NCI-H69 (cell line): ENCODE data around the gene GTF2A1.

ENCODE experiments used
- DNase-seq: peaks from one replicate; lab custom pipeline; 2025; lab: John Stamatoyannopoulos, UW

GTF2A1 gene

DNA sequence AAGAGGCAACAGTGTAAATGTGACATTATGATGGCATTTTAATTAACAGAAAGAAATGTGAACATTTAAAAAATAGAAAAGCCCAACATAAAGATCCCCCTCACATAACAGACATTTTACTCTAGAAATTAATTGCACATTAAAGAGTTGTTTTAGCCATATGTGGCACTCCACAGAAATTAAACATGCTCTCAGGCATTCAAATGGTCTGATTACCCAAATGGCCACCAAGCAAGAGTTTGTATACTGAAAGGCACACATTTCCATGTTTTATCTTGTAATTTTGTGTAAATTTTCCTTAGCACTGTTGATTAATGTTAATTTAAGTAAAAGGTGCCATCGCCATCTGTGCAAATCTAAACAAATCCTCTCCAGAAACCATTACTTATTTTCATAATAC, 43.5 kb downstream of the GTF2A1 start:
- DNase-seq: no peak

DNA sequence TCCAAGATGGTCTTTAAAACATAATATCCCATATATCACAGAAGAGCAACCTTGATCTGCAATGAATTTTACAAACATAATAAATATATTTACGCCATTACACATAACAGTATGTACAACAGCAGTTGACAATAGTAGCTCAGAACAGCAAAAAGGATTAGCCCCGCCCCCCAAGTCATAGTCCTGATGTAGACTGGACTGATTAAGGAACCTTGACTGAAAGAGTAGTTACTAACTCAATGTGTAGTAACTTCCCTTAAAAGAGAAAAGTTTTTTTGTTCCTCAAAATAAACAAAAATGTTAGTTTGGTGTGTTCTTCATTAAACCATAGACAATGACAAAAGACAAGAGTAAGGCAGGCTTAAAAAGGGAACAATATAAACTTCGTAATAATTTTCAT, 44.5 kb downstream of the GTF2A1 start:
- no peak for DNase-seq

DNA sequence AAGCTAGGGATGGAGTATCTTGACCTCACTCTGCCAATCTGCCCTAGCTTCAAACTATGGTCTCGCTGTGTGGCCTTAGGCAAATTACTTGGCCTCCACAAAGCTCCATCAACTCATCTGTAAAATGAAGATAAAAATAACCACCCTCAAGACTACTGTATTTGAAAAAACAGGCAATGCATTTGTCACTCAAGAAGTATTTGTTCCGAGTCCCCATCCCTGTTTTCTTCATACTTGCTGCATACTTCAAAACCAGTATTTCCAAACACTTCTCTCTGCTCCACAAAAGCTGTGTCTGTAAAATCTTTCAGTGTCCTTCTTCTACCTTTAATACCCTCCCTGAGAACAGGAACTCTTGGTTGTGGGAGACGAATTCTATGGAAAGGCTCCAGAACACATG, 47.9 kb downstream of the GTF2A1 start:
- DNase-seq: no peak

DNA sequence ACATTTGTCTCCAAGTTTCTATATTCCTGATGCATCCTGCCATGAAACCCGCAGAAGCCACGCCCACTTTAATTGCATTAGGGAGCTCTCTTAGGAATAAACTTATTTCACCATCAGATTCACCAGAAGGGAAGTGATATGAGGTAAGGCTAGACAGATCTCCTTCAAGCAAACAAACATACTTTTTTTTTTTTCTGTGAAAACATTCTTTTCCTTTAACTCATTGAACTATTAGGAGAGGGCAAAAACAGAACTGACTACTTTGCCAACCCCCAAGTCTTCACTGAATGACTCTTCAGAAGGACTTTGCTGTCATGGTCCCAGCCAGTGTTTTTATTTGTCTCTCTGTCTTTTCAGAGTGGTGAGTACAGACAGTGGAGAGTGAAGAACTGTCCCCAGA, 48.4 kb downstream of the GTF2A1 start:
- no peak for DNase-seq

DNA sequence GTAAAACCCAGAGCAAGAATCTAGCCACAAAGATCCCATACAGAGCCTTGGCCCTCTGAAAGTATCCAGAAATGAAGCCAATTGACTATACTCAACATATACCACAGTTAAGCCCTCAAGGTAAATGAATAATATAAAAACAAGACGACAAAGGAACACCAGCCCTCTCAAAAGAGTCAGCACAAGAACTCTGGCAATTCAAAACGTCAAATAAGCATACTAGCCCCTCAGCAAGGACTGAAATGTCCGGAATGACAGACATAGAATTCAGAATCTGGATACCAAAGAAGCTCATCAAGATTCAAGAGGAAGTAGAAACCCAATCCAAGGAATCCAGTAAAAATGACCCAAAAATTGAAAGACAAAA, 49.9 kb downstream of the GTF2A1 start:
- DNase-seq: no peak

DNA sequence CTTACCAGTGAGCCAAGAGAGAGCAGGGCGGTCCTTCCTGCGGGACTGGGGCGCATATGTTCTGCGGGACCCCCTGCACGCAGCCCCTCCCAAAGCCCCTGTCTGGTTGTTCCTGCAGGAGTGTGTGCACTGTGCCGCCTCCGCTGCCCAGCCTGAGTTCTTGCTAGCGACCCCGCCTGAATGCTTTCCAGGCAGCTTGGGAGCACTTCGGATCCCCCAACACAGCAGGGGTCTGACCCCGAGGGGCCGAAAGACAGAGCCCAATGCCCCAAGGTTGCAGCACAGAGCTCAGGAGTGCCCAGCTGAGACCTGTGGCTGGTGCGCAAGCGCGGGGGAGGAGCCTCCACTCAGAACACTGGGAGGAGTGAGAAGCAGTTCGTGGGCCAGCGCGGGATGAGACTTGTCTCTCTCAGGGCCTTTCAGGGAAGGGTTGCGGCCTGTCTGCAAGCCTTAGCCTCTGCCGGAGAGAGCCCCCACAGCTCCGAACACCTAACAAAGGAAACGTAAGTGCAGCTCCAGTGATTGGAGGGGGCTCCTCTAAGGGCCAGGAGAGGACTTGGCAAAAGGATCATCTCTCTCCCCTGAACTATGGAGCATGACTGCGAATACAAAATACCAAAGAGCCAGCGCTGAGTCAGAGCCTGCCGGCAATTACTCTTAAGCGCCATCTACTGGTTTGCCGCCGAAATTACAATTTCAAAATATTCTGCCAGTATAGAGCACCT, 50.5 kb downstream of the GTF2A1 start:
- DNase-seq: peak; percentile 95

DNA sequence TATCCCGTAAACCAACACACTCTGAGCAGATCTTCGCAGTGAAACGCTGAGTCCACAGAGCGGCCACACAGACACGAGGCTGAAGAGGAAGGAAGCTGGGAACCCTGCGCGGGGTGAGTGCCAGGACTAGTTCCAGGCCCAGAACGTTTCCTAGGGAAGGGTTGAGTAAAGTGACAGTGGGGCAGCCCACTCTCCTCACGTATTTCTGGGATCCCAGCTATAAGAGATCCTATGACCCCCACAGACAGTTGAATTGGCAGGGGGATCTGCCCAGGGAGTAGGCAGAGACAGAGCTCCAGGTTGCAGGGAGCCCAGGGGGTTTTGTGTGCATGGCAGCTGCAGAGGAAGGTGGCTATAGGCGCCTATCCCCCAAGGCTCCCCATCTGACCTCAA, 51.1 kb downstream of the GTF2A1 start:
- no peak for DNase-seq

DNA sequence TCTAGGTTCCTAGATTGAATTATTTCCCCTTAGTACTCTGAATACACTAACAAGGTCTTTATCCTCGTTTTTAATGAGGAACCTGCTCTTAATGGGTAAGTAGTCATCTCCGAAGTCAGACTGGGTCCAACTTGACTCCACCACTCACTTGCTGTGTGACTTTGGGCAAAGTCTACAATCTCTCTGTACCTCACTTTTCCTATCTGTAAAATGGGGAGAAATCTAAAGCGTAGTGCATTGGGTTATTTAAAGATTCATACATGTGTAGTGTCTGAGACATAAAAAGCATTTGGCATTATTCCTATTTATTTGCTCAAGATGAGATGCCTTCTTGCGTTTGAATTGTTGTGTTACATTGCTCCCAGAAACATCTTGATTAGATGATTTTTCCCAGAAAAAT, 51.5 kb downstream of the GTF2A1 start:
- no peak for DNase-seq

DNA sequence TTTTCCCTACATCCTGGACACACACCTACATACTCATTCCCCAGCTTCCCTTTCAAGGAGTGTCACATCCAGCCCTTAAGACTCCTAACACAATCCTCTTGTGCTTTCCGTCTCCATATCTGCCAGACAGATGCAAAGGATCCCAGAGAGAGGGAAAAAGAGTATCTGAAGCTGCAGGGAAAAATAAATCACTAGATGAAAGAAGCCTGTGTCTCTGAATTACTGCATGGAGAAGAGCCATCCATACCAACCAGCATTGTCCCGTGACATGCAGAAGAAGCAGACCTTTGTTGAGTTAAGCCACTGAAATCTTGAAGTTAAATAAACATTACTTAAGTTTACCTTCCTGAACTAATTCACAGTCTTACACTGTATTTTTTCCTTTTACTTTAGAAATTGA, 54.6 kb downstream of the GTF2A1 start:
- no peak for DNase-seq

DNA sequence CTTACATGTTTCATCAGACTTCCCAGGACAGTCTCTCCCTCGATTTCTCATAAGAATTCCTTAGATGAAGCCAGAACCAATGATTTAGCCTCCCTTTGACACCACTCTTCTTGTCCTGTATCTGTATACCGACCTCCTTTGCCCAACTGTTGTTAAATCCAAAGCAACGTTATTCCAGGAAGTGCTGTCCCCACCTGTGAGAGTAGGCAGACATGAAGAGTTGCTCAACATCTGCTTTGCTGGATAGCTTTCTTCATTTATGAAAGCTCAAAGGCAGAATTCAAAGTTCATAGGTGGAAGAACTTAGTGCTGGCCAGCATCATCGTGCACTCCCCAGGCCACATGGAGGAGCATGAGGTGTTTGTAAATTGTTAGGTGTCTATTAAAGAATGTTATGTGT, 55.6 kb downstream of the GTF2A1 start:
- no peak for DNase-seq

DNA sequence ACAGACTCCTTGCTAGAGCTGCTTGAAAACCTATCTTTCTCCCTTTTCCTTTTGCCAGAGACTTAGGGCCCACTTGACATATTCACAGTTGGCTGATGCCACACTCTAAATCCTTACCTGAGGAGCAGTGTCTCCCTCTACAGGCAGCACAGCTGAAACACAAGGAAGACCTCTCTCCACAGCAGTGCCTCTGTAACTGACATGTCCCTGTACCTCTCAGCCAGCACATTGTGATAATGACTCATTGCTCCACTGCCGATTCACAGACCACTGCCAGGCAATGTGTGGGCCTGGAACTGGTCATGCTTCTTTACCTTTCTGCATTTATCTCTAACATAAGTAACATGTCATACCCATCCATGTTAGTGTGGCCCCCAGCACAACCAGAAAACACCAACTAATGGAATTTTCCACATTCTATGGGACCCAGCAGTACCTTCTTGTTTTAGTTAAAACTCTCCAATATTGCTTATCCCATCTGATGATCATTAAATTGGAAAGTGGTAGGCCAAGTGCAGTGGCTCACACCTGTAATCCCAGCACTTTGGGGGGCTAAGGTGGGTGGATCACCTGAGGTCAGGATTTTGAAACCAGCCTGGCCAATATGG, 56.5 kb downstream of the GTF2A1 start:
- peak; percentile 90 for DNase-seq

DNA sequence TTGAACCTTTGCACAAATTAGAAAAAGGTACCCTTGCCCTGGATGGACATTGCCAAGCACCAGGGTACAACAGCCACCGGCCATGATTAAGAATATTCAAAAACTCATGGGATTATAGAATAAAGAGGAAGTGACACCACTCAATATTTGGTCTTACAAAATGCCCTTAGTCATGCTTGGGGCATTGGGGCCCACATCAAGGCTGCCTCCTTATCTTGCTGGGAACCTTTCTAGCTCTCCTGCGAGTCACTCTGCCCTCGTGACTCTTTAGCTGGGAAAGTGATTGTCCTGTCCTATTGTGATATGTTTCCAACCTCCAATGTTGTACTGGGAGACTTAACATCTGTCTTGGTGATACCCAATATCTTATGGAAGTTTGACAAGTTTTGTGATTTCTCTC, 57.8 kb downstream of the GTF2A1 start:
- DNase-seq: no peak

DNA sequence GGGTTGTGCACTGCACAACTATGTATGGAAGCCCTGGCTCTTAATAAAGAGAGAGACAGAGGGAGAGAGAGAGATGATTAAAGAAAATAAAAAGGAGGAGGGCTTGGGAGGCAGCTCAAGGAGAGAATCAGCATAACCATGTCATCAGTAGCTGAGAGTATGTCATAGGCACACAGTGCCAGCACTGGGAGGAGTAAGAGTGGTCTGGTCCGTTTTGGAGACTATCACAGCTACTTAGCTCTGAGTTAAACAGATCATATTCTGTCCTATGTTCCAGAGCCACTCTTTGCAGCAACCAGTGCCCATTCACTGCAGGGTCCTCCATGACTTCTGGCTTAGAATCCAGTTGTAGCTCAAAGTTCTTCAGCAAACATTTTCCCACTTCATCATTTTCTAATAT, 59.0 kb downstream of the GTF2A1 start:
- DNase-seq: no peak

DNA sequence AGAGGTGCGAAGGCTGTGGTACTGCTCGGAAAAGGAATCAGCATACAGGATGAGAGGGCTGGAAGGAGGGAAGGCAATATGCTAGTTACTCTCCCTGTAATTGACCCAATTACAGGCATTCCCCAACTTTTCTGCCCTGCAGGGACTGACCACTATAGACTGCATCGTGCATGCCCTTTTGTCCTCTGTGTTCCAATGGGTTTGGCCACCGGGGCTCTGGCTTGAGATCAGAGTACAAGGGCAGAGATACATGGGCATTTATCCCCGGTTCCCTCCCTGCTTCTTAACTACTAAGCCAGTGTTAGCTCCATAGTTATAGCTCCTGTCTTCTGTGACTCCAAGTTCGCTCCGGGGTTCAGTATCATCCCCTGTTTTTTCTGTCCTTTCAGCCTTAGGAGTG, 59.7 kb downstream of the GTF2A1 start:
- DNase-seq: no peak

DNA sequence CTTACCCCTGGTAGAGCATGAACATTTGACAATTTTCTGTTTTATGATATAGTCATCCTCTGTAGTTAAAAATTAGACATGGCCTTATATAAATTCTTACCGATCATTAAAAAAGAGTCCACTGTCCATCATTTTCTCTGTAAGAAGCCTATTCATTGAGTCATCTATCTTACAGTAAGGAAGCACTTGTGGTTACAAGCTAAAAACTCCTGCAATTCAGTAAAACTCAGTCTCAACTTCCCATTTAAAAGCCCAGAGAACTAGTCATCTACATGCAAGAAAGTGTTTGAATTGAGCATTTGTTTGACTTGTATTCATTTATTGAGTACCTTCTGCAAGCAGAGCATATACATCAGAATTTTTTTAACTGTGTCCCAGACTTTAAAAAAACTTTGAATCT, 63.3 kb downstream of the GTF2A1 start:
- DNase-seq: no peak

DNA sequence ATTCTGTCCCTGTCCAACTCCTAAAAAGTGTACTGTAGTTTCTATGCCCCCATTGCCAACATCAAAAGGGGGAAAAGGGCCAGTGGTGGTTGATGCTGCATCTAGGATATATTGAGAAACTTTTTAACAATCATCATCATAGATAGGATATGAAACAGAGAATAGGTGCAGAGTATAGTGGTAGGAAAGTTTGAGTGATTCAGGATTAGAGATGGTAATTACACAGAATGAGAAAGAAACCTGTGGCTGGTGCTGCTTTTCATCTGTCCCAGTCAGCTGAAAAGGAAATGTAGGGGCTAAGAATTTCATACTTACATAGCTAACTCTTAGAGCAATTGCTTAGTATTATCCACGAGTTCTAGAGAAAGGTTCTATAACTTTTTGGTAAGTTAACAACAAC, 67.6 kb downstream of the GTF2A1 start:
- no peak for DNase-seq

DNA sequence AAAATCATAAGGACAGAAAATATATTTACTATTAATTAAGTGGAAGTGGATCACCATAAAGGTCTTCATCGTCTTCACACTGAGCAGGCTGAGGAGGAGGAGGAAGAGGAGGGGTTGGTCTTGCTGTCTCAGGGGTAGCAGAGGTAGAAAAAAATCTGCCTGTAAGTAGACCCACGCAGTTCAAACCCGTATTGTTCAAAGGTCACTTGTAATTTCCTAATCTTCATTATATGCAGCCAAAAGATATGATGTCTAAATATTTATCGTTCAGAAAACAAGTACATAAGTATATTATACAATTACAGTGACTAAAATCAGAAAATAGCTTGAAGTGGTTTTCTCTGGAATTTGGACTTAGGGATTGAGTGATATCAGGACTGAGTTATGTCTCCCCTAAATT, 72.1 kb downstream of the GTF2A1 start:
- no peak for DNase-seq

DNA sequence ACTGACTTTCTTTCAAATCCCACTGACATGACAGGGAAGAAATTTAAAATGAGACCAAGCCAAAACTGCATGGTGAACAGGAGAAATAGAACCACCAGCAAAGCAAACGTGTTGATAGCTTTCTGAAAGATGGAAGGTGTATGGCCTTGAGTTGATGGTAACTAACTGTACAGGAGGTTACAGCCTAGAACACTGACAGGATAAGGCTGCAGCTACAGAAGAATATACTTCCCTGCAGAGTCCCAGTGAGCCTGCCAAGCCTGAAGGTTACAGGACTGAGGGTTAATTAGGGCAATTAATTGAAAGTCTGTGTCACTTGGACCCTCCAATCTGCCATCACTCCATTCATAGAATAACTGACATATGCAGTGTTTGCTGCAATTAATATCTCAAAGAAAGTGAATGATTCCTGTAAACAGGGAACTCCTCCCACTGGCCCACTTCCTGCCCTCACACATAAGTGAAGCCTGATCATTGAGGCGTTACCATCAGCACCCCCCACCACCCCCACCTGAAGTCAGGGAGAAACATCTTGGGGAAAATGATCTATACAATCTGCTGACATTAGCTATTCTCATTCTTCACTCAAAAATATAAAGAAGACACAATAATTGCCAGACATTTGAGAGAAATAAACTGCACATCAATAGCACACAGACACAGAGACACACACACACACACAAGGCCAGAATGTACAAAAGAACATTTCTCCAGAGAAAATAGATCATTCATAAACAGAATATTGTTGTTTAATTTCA, 73.4 kb downstream of the GTF2A1 start:
- DNase-seq: peak; percentile 76

DNA sequence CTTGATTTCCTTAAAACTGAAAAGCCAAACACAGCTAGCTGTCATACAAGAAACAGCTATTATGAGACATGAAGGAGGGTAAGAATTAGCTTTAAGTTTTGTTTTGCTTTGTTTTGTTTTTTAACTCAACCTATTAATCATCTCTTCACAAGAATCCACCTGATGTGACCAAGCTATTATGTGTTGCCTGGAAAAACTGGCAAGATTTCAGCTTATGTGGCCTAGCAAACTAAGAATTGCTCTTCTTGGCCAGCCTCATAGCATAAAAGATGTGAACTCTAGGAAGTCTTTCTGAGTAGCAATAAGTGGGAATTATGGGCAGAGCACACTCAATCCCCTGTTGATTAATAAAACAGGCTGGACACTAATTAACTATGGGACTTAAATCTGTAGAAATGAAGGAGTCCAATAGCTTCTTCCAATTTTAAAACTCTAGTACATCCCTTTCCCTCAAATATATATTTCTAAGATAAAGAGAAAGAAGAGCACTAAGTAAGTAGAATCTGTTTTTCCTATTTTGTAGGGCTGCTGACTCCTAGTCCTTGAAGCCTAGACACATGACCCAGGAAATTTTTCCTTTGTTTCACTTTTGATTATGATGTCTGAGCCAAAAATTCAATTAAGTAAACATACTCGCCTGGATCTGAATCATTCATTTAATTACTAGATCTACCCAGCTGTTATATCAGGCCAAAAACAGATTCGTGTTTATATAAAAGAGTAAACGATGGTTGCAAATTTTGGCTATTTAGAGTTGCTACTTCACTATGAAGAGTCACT, 75.7 kb downstream of the GTF2A1 start:
- peak; percentile 73 for DNase-seq

DNA sequence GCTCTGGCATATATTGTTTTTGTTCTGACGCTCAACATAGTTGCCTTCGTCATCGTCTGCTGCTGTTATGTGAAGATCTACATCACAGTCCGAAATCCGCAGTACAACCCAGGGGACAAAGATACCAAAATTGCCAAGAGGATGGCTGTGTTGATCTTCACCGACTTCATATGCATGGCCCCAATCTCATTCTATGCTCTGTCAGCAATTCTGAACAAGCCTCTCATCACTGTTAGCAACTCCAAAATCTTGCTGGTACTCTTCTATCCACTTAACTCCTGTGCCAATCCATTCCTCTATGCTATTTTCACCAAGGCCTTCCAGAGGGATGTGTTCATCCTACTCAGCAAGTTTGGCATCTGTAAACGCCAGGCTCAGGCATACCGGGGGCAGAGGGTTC, 77.0 kb downstream of the GTF2A1 start:
- no peak for DNase-seq

DNA sequence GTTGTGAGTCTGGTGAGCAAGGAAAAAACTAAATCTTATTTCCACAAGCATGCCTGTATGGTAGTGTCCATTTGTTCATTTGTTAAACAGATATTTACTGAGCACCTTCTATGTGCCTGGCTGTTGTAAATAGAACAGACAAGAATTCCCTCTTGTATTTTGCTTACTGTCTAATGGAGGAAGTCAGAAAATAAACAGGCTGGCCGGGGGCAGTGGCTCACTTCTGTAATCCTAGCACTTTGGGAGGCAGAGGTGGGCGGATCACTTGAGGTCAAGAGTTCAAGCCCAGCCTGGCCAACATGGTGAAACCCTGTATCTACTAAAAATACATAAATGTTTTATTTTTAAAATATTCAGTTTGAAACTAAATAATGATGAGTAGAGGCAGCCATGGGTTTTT, 79.3 kb downstream of the GTF2A1 start:
- DNase-seq: no peak

DNA sequence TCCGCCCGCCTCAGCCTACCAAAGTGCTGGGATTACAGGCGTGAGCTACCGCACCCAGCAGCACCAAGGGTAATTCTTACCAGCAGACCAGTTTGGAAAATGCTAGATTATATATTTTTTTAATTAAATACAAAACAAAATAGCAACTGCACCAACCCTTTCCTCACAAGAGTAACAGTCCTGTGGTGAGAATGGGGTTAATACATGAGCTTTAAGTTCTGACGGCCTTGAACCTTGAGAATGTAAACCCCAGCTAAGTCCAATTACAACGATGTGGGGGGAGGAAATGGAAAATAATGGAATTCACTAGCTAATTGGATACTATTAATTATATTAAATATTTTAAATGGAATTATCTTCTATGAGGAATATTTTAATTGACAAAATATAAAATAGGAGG, 82.3 kb downstream of the GTF2A1 start:
- no peak for DNase-seq

DNA sequence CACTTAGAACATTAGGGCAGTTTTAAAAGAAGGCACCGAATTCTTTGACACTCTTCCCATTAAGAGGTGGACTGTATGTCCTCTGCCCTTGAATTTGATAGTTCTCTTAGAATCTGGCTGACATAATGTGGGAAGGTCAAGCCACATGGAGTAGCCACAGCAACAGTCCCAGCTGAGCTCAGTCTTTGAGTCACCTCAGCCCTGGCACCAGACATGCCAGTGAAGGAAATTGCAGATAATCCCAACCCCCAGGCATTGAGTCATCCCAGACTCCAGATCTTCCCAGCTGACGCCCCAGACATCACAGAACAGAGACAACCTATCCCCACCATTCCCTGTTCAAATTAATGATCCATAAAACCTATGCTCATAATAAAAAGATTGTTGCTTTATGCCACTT, 83.4 kb downstream of the GTF2A1 start:
- DNase-seq: peak; percentile 65
